Left renal pelvis (tissue), 4 donors: ENCODE results near the gene RFK. TPM values are rescaled to one million over a fixed set of nuclear protein-coding genes. Genes with fewer than 3 reads are reported as not detected.
A peak's percentile ranks its signal among the peaks of the same experiment; 100 is the strongest.

Experiments
- DNase-seq, 4 donors: peaks; one replicate each; pipeline ENCODE4 v3.0.0-alpha.2; 2013; ENCODE audit warnings: low read depth in 4 of 4, low spot score in 3 of 4
- polyA plus RNA-seq, 4 donors: library from polyadenylated mRNA; unstranded; fragments of 120-200 nt; gene quantifications; one replicate each; pipeline ENCODE4 v1.2.1, GENCODE V29; 2013; ENCODE audit not compliant: insufficient read length in 4 of 4

RFK gene
- polyA plus RNA-seq, 4 donors = 23.1 to 36.6 (median 32.6) TPM

DNA sequence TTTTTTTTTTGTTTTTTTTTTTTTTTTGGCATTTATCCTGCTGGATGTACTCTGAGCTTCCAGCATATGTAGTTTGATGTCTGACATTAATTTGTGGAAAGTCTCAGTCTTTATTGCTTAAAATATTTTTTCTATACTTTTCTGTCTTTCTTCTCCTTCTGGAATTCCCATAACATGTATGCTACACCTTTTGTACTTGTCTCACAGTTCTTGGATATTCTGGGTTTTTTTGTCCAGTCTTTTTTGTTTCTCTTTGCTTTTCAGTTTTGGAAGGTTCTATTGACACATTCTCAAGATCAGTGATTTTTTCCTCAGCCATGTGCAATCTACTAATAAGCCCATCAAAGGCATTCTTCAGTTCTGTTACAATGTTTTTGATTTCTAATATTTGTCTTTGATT, 19.4 kb upstream of the RFK start:
- no peak for DNase-seq

DNA sequence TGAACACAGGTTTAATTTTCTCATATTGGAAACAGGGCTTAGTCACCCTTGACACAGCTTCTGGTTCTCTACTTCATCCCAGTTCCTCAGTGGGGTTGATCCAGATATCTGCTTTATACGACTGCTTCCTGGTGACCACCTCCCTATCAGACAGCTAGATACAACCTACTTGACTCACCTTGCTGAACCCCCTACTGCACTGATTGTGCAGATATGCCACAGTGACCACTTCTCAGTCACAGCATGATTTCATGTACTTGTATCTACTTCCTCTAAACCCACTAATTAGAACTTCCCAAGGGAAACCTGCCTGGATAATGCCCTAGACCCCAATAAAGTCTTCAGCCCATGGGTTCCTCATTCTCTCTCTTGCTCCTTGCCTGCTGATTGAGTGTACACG, 18.4 kb upstream of the RFK start:
- no peak for DNase-seq

DNA sequence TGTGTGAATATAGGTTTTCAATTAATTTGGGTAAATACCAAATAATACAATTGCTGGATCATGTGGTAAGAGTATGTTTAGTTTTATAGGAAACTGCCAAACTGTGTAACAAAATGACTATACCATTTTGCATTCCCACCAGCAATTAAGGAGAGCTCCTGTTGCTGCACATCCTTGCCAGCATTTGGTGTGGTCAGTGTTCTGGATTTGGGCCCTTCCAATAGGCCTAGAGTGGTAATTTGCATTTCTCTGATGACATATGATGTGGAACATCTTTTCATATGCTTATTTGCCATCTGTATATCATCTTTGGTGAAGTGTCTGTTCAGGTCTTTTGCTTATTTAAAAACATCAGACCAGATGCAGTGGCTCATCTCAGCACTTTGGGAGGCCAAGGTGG, 11.6 kb upstream of the RFK start:
- no peak for DNase-seq

DNA sequence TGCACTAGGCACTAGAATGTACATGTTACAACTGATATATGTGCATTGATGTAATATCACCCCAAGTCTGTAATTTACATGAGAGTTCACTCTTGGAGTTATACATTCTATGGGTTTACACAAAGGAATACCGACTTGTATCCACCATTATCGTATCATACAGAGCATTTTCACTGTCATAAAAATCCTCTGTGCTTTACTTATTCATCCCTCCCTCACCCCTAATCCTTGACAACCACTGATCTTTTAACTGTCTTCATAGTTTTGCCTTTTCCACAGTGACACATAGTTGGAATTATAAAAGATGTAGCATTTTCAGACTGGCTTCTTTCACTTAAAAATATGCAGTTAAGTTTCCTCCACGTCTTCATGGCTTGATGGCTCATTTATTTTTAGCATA, 11.1 kb upstream of the RFK start:
- no peak for DNase-seq

DNA sequence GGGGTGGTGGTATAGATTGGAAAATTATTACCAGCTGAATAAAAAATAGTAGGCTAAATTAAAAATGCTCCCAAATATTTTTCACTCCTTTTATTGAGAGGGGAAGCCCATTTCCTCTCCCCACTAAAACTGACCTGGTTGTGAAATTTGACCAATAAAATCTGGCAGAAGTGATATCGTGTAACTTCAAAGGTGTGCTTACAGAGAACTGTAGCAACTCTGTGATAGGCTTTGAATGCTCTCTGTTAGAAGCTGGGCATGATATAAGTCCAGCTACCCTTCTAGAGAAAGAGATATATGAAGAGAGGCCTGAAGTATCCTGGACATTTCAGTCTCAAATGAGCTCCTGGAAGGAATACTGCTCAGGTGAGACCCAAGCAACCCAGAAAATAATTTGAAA, 10.2 kb upstream of the RFK start:
- DNase-seq = no peak

DNA sequence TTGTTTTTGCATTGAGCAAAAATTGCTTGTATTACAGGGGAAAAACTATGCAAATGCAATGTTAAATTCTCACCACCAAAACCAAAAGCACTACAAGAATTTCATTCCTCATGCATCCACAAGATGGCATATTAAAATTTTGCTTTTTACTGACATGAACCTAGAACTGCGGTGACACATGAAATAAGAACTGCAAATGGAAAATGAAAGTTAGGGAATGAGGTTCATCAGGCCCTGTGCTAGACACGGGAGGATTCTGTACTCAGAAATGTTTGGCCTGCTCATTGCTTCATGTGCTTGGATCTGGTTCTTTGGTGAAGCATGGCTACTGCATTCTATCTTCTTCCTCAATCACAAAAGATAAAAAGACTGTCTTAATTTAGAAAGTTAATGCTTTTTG, 9.1 kb upstream of the RFK start:
- DNase-seq = peak in 1 of 4 donors; percentile 6

DNA sequence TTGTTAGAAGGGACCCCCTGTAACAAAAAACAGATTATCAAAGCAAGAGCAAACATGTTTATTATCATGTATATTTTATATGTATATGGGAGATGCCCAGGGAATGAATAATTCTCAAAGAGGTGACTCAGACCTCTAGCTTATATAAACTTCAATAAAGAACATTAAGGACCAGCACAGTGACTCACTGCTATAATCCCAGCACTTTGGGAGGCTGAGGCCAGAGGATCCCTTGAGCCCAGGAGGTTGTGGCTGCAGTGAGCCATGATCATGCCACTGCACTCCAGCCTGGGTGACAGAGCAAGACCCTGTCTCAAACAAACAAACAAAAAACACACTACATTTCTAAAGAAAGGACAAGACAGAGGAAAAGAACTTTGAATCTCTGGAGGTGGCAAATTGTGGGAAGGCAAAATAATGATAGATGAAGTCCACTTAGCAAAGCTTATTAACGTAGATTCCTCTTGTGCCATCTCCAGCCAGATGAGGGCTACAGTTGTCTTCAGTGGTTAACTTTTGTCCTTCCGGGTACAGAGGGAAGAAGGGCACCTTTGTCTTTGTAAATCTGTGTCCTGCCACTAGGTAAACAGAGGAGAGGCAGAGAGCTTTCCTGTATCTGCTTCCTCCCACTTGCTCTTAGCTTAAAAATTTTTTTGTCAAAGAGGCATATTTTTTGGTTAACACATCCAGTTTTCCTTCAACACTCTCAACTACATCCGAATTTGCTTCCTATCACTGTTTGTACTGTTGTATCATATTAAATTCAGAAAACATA, 7.5 kb upstream of the RFK start:
- DNase-seq = no peak

DNA sequence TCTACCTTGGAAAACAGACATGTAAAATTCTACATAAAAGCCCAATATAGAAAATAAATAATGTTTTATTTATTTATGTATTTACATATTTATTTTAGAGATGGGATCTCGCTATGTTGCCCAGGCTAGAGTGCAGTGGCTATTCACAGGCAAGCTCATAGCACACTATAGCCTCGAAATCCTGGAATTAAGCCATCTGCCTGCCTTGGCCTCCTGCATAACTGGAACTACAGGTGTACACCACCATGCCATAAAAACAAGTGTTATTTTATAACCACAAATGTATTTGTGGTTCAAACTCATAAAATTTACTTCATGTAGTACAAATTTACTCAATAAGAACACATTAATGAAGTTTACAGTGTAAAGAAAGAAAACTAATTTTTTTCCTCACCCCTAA, 7.0 kb upstream of the RFK start:
- DNase-seq = no peak

DNA sequence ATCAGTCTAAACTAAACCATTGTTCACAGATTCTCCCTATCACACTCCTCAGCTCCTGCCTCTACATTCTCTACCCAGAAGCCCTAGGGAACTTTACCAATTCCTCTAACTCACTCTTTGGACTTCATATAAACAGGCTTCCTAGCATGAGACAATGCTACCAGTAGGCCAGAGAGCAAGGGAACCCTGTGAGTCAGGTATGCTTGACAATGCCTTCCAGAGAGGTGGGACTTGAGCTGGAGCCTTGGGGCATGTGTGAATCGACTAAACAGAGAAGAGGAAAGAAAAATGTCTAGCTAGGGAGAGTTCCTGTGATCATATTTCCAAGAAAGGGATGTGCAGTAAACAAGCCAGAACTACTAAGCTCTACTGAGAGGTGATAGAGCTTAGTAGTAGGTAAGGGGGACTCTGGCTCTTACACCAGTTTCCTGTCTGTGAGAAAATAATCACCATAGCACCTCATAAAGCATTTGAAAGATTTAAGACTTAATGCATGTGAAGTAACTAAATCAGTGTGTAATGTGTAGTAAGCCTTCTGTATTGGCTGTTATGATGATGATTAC, 6.4 kb upstream of the RFK start:
- DNase-seq = no peak

DNA sequence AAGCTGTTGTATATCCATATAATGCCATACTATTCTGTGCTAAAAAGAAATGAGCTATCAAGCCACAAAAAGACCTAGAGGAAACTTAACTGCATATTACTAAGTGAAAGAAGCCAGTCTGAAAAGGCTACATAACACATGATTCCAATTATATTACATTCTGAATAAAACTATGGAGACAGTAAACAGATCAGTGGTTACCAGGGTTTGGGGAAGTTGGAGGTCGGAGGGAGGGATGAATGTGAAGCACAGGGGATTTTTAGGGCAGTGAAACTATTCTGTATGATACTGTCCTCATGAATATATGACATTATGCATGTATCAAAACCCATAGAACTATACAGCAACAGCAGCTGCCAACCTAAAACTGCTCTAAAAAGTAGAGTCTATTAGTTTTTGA, 5.6 kb upstream of the RFK start:
- DNase-seq = no peak

DNA sequence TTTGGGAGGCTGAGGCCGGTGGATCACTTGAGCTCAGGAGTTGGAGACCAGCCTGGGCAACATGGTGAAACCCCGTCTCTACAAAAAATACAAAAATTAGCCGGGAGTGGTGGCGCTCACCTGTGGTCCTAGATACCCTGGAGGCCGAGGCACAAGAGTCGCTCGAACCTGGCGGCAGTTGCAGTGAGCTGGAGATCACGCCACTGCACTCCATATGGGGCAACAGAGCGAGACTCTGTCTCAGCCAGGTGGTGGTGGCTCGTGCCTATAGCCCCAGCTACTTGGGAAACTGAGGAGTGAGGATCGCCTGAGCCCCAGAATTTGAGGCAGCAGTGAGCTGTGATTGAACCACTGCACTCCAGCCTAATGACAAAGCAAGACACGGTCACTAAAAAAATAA, 2.4 kb upstream of the RFK start:
- no peak for DNase-seq

DNA sequence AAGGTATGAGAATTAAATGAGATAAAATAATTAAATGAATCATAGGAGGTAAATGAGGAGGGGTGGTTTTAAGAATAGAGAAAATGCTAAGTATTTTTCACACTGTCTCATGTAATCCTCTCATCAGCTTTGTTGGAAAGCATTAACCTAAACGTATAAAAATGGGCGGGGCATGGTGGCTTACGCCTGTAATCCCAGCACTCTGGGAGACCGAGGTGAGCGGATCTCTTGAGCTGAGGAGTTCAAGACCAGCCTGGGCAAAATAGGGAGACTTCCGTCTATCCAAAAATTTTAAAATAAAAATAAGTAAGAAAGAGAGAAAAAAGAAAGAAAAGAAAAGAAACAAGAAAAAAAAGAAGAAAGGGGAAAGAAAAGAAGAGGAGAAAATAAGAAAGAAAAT, 1.9 kb upstream of the RFK start:
- no peak for DNase-seq

DNA sequence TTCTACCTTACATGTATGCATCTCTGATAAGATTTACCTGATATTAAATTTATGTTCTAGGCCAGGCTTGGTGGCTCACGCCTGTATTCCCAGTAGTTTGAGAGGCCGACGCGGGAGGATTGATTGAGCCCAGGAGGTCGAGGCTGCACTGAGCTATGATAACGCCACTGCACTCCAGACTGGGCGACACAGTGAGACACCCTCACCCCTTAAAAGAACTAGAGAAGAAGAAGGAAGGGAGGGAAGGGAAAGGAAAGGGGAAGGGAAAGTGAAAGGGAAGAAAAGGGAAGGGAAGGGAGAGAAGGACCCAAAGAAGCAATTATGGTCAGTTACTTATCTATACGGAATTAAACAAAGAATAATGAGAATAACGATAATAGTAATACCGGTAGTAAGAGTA, 1.2 kb upstream of the RFK start:
- DNase-seq = no peak

DNA sequence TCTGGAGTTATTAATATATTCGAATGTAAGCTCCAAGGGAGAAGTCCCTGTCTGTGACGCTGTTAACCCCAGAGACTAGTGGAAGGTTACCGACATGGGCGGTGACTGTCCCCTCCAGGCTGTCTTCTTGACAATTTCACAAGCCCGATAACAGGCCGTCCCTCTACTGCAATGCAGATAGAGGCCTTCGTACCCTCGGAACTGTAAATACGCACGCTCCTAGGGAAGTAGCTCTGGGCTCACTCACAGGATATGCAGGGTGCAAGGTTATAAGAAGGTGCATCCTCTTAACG, 680 bp upstream of the RFK start:
- DNase-seq = peak in 2 of 4 donors; percentile 38 to 39

DNA sequence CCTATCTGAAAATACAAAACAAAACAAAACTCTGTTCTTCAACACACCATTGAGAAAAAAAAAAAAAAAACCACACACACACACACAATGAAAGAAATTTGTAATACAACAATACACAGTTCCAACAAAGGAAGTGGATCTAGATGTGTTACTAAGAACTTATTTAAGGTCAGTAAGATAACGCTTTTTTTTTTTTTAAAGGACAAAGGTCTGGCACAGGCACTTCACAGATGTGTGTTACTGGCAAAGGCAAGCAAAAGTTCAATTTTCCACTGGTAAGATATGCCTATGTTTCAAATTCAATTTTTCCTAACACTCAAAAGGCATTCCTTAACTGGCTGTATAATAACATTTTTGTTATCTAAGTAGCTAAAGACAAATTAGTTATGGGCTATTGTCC, 3.6 kb downstream of the RFK start:
- no peak for DNase-seq

DNA sequence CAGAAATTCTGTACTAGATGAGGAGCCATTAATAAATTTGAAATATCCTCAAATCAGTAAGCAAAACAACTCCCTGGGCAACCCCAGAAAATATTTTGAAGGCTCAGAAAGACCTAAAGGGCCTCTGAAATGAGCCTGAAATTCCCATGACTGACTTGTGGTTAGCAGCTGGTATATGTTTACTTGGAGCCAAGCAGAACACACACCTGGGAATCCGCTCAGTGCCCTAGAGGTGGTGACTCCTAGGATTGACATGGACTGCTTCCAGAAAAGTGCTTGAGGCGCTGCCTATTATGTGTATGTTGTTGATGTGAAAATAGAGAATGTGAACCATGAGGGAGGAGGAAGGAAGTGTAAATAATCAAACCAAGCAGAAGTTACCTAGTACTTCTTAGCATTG, 14.7 kb downstream of the RFK start:
- DNase-seq = no peak

DNA sequence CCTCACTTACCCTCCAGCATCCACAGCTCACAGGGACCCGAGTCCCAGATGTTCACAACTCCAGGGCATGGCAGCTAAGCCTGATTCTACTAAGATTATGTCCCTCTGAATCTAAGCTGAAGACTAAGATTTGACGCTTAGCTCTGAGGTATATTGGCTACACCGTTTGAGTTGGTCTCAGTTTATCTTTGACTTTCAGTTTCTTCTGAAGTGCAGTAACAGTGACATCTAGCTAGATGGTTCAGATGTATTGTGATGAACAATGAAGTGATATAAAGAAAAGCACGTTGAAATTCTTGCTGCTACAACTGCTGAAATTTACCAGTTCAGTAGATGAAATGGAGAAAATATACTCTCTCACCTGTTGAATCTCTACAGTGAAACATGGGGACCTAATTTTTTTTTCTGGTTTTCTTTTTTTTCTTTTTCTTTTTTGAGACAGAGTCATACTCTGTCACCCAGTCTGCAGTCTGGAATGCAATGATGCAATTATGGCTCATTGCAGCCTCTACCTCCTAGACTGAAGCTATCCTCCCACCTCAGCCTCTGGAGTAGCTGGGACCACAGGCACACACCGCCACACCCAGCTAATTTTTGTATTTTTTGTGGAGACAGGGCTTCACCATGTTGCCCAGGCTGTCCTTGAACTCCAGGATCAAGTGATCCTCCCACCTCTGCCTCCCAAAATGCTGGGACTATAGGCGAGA, 15.7 kb downstream of the RFK start:
- no peak for DNase-seq

DNA sequence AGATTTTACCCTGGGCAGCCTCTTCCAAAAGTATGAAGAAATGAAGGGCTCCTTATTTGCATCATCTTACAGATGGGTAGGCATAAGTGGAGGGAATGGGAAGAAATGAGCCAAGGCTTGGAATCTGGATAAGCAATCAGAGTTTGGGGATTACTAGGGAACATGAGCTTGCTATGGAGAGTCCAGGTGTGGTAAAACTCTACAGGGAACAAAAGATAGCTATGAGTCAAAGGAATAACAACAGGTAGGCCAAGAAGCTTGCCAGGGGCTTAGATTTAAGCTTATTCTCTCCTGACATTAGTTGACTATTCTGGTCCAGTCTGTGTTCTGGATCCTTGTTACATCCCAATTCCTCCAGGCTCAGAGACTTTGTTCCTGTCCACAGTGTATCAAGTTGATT, 16.4 kb downstream of the RFK start:
- no peak for DNase-seq

DNA sequence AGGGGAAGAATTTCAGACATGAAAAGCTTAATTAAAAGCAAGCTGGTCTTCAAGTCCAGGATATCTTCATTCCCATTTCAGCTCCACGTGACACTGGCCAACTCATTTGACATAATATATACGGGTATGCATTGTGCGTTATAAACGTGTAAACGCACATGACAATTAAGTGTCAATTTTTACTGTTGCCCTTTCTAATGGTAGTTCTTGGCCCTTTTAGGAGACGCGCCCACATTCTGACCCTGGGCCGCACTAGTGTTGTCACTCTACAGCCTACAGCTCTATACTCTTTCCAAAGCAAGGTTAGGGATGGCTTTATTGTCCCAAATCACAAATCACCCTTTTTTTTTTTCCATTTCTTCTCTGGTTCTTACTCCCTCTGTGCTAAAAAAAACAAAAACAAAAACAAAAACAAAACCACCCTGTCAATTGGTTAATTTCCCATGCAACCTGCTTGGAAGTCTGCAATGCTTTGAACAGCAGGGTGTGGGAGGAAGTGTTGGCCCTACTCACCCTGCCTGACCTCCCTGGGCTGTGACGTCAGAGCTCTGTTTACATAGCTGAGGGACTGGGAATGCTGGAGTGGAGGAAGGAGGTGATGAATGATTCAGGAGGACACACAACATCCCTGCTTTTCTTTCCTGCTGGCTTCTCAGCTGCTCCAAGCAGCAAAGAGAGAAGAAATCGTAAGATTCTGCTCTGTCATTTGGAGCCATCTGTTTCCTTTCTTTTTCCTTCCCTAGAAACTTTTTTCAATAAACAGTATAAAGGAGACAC, 19.3 kb downstream of the RFK start:
- peak; percentile 46 to 61 (median 49) for DNase-seq

DNA sequence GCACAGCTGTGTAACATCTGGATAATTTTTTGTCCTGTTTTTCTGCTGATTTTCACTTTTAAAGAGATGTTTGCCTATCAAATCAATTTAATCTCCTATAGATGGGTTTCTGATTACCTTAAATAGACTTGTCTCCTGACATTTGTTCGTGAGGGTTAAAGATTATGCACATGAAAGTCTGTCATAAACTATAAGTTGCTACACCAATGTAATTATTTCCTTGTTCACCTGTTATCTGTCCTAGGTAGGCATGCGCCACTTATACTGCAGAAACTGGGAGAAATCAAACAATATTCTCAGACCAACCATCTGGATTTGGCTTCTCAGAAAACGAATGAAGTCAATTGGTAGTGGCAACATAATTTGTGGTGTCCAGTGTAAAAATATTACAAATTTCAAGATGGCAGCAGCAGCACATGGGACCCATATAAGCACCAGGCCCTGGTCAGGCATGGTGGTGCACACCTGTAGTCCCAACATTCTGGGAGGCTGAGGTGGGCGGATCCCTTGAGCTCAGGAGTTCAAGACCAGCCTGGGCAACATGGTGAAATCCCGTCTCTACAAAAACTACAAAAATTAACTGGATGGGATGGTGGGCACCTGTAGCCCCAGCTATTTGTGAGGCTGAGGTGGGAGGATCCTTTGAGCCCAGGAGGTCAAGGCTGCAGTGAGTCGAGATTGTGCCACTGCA, 20.3 kb downstream of the RFK start:
- DNase-seq = no peak

DNA sequence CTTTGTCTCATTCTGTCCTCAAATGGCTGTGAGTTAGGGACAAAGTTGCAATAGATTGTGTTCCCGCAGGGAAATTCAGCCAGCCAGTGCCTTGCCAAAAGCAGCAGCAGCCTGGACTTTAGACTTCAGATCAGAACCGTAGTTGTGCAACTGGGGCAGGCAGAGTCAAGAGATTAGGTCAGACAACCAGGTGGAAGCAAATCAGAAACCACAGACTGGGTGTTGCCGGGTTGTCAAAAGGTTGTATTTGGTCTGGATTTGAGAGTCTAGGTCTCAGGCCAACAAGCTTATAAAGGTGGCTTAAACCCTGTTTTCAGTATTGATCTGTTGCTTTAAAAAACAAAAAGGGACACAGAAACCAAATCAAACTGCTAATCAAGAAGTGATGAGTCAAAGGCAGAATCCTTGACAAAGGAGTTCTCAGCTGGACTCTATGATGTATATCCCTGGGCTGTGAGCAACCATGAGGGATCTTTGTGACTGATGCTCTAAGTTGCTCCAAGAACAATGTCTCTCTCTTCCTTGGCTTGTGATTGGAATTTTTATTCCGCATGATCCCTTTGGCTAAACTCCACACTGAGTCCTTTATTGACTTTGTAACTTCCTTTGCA, 20.9 kb downstream of the RFK start:
- DNase-seq = no peak
